Measurements from ENCODE around the gene IL18BP.

IL18BP gene

DNA sequence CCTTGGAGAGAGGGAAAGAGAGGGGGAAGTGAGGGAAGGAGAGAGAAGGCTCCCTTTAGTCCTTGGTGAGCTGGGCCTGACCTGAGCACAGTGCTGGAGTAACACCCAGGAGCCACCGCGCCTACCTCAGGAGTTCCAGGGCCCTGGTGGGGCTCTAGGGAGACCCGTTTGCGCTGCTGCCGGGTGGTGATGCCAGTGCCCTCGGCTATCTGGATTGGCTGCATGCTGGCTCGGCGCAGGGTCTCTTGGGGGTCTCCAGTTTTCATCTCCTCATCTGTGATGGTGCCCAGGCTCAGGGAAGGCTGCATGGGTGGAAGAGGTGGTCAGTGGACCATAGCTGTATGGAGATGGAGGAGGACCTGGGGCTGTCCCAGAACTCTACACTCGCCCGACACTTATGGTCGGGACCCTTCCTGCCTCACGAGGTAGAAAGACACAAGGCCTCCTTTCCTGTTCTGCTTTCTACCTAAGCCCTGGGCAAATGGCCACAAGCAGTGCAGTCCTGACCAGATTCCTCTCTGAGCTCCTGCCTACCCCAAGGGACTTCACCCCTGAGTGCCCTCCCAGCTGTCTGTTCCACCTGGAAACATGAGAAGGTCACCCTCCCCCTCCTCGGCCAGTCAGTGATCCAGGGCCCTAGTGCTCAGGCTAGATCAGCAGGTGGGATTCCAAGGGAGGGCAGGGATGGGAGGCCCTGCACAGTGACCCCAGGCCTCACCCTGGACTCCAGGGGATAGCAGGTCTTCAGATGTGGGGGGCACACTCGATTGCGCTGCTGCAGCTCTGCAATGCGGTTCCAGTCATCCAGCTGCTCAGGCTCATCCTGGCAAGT lies 6.0 kb downstream of the IL18BP start:
- H3K9me3 ChIP-seq (ENCODE audit: insufficient read depth, low read length), result no peaks in the 10 kb centered on the region
- peaks cover 8% of the 10 kb centered on the region; the same call in 1 of the 2 replicates for H3K36me3 ChIP-seq (ENCODE audit: low read length)
- no peaks in the 10 kb centered on the region for H4K20me1 ChIP-seq (ENCODE audit: low read depth, low read length)
- H3K27me3 ChIP-seq (ENCODE audit: low read length), result no peaks in the 10 kb centered on the region
- H3F3A ChIP-seq (ENCODE audit: insufficient read depth), result 0 out of 2 replicates have a peak, but pooled peaks cover 10% of the 10 kb centered on the region
- no peak for TF ChIP-seq EZH2phosphoT487 (conservative IDR thresholded peaks at IDR 0.05; ENCODE audit: low read length)
- TF ChIP-seq CTCF (IDR thresholded peaks at IDR 0.05; ENCODE audit: insufficient read depth, low read length, poor library complexity, severe bottlenecking), result no peak
- H3K4me2 ChIP-seq (ENCODE audit: low read depth, low read length, poor library complexity, severe bottlenecking), result no peak overlapping the region
- no peak overlapping the region for H3K9ac ChIP-seq (ENCODE audit: low read length)
- no peak overlapping the region for H2AFZ ChIP-seq (ENCODE audit: low read depth, low read length, severe bottlenecking)
- H3K9me2 ChIP-seq (replicated peaks; ENCODE audit: insufficient read depth, low read length), result no peaks in the 10 kb centered on the region
- H3K27ac ChIP-seq (ENCODE audit: low read depth, low read length), result no peak overlapping the region
- H3K4me3 ChIP-seq (ENCODE audit: insufficient read depth, low read length, poor library complexity, severe bottlenecking), result no peak overlapping the region
- no peaks in the 10 kb centered on the region for H3K79me2 ChIP-seq (ENCODE audit: insufficient read depth, low read length)

- no peaks in the 10 kb centered on the region for H4K20me1 ChIP-seq (ENCODE audit: low read depth, low read length)
- peaks cover 8% of the 10 kb centered on the region; the same call in 1 of the 2 replicates for H3K36me3 ChIP-seq (ENCODE audit: low read length)
- H3K9me3 ChIP-seq (ENCODE audit: insufficient read depth, low read length), result no peaks in the 10 kb centered on the region
Observed at GRCh38 chr11:72005347-72006260, 6.9 kb downstream of the IL18BP start.

More at GRCh38 chr11:72005347-72006260, 6.9 kb downstream of the IL18BP start:
- Histone ChIP-seq H3K4me3 (ENCODE audit: insufficient read depth, low read length, poor library complexity, severe bottlenecking) (no peak overlapping the region), H3K79me2 (ENCODE audit: insufficient read depth, low read length) (no peaks in the 10 kb centered on the region), H3K9ac (ENCODE audit: low read length) (no peak overlapping the region), H3K27ac (ENCODE audit: low read depth, low read length) (no peak overlapping the region), H3K9me2 (replicated peaks; ENCODE audit: insufficient read depth, low read length) (no peaks in the 10 kb centered on the region), H3F3A (ENCODE audit: insufficient read depth) (0 out of 2 replicates have a peak, but pooled peaks cover 10% of the 10 kb centered on the region), H2AFZ (ENCODE audit: low read depth, low read length, severe bottlenecking) (no peak overlapping the region), H3K27me3 (ENCODE audit: low read length) (no peaks in the 10 kb centered on the region), H3K4me2 (ENCODE audit: low read depth, low read length, poor library complexity, severe bottlenecking) (no peak overlapping the region)
- TF ChIP-seq EZH2phosphoT487 (conservative IDR thresholded peaks at IDR 0.05; ENCODE audit: low read length), result no peak
- no peak for TF ChIP-seq CTCF (IDR thresholded peaks at IDR 0.05; ENCODE audit: insufficient read depth, low read length, poor library complexity, severe bottlenecking)
